Measurements from ENCODE around the gene INSIG1. TPM values are rescaled to one million over a fixed set of nuclear protein-coding genes. Genes with fewer than 3 reads are reported as not detected.

INSIG1 gene
- total and polyA plus RNA-seq, 2 experiments from 2014 or later, result 70.3 to 131 TPM

DNA sequence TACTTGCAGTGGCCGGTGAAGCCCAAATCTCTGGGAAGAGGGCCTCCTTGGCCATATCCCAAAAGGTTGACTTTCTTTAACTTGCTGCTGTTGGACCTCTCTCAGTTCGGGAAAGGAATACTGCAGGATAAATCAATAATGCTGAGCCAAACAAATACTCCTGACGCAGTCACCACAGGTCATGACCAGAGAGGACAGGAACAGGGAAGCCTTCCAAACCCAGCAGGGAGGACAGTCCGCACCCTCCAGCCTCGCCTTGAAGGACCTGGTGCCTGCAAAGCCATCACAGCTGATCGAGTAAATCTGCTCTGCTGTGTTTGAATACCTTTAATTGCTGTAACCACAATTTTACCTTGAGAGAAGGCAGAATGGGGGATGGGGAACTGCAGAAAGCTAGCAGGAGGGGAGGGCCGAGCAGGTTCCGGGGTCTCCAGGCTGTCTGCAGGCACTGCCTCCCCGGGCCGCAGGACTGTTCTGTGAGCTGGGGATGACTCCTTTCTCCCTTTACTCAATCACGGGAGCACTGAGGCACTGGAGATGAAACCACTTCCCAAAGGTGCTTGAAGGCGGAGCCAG lies 20.8 kb upstream of the INSIG1 start:
- no peaks in the 10 kb centered on the region for H3F3A ChIP-seq (replicated peaks; ENCODE audit: low read depth)
- H3K4me3 ChIP-seq, result no peak overlapping the region
- peak overlapping the region; percentile 84 for H2AFZ ChIP-seq
- ATAC-seq (no peak; the same call in 2 of the 3 replicates), DNase-seq (ENCODE audit: low spot score) (no peak)
- H3K36me3 Mint-ChIP-seq (ENCODE audit: low read depth), result no peaks in the 10 kb centered on the region
- TF ChIP-seq, protein P1, sequence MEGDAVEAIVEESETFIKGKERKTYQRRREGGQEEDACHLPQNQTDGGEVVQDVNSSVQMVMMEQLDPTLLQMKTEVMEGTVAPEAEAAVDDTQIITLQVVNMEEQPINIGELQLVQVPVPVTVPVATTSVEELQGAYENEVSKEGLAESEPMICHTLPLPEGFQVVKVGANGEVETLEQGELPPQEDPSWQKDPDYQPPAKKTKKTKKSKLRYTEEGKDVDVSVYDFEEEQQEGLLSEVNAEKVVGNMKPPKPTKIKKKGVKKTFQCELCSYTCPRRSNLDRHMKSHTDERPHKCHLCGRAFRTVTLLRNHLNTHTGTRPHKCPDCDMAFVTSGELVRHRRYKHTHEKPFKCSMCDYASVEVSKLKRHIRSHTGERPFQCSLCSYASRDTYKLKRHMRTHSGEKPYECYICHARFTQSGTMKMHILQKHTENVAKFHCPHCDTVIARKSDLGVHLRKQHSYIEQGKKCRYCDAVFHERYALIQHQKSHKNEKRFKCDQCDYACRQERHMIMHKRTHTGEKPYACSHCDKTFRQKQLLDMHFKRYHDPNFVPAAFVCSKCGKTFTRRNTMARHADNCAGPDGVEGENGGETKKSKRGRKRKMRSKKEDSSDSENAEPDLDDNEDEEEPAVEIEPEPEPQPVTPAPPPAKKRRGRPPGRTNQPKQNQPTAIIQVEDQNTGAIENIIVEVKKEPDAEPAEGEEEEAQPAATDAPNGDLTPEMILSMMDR (conservative IDR thresholded peaks at IDR 0.05; ENCODE audit: low read depth in 2 of 2), result no peak
- TF ChIP-seq NANOG (IDR thresholded peaks at IDR 0.05; ENCODE audit: borderline replicate concordance) (no peak), ZNF331 (CRISPR knock-in tag; IDR thresholded peaks at IDR 0.05; ENCODE audit: low read depth) (no peak), POLR2AphosphoS5 (IDR thresholded peaks at IDR 0.05; ENCODE audit: low read depth) (no peak), EZH2 (IDR thresholded peaks at IDR 0.05; ENCODE audit: low read depth, unreplicated experiment) (no peak), ZNF114 (CRISPR knock-in tag; IDR thresholded peaks at IDR 0.05) (no peak), EZH2phosphoT487 (IDR thresholded peaks at IDR 0.05; ENCODE audit: unreplicated experiment) (no peak), STAT1 (IDR thresholded peaks at IDR 0.05; ENCODE audit: unreplicated experiment) (no peak), CREB1 (CRISPR knock-in tag; IDR thresholded peaks at IDR 0.05; ENCODE audit: low read depth) (no peak), JUNB (IDR thresholded peaks at IDR 0.05; ENCODE audit: unreplicated experiment) (no peak)
- TF ChIP-seq, protein P2, sequence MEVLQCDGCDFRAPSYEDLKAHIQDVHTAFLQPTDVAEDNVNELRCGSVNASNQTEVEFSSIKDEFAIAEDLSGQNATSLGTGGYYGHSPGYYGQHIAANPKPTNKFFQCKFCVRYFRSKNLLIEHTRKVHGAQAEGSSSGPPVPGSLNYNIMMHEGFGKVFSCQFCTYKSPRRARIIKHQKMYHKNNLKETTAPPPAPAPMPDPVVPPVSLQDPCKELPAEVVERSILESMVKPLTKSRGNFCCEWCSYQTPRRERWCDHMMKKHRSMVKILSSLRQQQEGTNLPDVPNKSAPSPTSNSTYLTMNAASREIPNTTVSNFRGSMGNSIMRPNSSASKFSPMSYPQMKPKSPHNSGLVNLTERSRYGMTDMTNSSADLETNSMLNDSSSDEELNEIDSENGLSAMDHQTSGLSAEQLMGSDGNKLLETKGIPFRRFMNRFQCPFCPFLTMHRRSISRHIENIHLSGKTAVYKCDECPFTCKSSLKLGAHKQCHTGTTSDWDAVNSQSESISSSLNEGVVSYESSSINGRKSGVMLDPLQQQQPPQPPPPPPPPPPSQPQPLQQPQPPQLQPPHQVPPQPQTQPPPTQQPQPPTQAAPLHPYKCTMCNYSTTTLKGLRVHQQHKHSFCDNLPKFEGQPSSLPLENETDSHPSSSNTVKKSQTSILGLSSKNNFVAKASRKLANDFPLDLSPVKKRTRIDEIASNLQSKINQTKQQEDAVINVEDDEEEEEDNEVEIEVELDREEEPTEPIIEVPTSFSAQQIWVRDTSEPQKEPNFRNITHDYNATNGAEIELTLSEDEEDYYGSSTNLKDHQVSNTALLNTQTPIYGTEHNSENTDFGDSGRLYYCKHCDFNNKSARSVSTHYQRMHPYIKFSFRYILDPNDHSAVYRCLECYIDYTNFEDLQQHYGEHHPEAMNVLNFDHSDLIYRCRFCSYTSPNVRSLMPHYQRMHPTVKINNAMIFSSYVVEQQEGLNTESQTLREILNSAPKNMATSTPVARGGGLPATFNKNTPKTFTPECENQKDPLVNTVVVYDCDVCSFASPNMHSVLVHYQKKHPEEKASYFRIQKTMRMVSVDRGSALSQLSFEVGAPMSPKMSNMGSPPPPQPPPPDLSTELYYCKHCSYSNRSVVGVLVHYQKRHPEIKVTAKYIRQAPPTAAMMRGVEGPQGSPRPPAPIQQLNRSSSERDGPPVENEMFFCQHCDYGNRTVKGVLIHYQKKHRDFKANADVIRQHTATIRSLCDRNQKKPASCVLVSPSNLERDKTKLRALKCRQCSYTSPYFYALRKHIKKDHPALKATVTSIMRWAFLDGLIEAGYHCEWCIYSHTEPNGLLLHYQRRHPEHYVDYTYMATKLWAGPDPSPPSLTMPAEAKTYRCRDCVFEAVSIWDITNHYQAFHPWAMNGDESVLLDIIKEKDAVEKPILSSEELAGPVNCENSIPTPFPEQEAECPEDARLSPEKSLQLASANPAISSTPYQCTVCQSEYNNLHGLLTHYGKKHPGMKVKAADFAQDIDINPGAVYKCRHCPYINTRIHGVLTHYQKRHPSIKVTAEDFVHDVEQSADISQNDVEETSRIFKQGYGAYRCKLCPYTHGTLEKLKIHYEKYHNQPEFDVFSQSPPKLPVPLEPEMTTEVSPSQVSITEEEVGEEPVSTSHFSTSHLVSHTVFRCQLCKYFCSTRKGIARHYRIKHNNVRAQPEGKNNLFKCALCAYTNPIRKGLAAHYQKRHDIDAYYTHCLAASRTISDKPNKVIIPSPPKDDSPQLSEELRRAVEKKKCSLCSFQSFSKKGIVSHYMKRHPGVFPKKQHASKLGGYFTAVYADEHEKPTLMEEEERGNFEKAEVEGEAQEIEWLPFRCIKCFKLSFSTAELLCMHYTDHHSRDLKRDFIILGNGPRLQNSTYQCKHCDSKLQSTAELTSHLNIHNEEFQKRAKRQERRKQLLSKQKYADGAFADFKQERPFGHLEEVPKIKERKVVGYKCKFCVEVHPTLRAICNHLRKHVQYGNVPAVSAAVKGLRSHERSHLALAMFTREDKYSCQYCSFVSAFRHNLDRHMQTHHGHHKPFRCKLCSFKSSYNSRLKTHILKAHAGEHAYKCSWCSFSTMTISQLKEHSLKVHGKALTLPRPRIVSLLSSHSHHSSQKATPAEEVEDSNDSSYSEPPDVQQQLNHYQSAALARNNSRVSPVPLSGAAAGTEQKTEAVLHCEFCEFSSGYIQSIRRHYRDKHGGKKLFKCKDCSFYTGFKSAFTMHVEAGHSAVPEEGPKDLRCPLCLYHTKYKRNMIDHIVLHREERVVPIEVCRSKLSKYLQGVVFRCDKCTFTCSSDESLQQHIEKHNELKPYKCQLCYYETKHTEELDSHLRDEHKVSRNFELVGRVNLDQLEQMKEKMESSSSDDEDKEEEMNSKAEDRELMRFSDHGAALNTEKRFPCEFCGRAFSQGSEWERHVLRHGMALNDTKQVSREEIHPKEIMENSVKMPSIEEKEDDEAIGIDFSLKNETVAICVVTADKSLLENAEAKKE (CRISPR knock-in tag; IDR thresholded peaks at IDR 0.05), result no peak
- TF ChIP-seq, protein P3, sequence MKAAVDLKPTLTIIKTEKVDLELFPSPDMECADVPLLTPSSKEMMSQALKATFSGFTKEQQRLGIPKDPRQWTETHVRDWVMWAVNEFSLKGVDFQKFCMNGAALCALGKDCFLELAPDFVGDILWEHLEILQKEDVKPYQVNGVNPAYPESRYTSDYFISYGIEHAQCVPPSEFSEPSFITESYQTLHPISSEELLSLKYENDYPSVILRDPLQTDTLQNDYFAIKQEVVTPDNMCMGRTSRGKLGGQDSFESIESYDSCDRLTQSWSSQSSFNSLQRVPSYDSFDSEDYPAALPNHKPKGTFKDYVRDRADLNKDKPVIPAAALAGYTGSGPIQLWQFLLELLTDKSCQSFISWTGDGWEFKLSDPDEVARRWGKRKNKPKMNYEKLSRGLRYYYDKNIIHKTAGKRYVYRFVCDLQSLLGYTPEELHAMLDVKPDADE (IDR thresholded peaks at IDR 0.05), result no peak
- TF ChIP-seq, protein P4, sequence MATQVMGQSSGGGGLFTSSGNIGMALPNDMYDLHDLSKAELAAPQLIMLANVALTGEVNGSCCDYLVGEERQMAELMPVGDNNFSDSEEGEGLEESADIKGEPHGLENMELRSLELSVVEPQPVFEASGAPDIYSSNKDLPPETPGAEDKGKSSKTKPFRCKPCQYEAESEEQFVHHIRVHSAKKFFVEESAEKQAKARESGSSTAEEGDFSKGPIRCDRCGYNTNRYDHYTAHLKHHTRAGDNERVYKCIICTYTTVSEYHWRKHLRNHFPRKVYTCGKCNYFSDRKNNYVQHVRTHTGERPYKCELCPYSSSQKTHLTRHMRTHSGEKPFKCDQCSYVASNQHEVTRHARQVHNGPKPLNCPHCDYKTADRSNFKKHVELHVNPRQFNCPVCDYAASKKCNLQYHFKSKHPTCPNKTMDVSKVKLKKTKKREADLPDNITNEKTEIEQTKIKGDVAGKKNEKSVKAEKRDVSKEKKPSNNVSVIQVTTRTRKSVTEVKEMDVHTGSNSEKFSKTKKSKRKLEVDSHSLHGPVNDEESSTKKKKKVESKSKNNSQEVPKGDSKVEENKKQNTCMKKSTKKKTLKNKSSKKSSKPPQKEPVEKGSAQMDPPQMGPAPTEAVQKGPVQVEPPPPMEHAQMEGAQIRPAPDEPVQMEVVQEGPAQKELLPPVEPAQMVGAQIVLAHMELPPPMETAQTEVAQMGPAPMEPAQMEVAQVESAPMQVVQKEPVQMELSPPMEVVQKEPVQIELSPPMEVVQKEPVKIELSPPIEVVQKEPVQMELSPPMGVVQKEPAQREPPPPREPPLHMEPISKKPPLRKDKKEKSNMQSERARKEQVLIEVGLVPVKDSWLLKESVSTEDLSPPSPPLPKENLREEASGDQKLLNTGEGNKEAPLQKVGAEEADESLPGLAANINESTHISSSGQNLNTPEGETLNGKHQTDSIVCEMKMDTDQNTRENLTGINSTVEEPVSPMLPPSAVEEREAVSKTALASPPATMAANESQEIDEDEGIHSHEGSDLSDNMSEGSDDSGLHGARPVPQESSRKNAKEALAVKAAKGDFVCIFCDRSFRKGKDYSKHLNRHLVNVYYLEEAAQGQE (IDR thresholded peaks at IDR 0.05; ENCODE audit: unreplicated experiment), result no peak
- no peaks in the 10 kb centered on the region for H3K36me3 ChIP-seq (ENCODE audit: insufficient read depth)
- H3K27ac Mint-ChIP-seq, result no peak overlapping the region
- H3K27me3 Mint-ChIP-seq (ENCODE audit: insufficient read depth, low read depth, poor library complexity), result no peaks in the 10 kb centered on the region
- no peaks in the 10 kb centered on the region for H3K27me3 ChIP-seq (ENCODE audit: insufficient read depth)
- no peaks in the 10 kb centered on the region for H3K79me2 ChIP-seq (replicated peaks; ENCODE audit: insufficient read depth)
- no peak overlapping the region for H3K4me2 ChIP-seq
- H3K4me1 ChIP-seq (ENCODE audit: insufficient read depth), result peaks cover 7% of the 10 kb centered on the region; the same call in 1 of the 2 replicates
- no peaks in the 10 kb centered on the region; the same call in 2 of the 3 replicates for H3K9me3 Mint-ChIP-seq
- H3K9me2 ChIP-seq (ENCODE audit: insufficient read depth), result no peaks in the 10 kb centered on the region
- no peak overlapping the region for H3K27ac ChIP-seq (ENCODE audit: low read depth)
- H4K20me1 ChIP-seq (replicated peaks; ENCODE audit: insufficient read depth), result no peaks in the 10 kb centered on the region
- no peak overlapping the region for H3K4me3 Mint-ChIP-seq
- peaks cover 15% of the 10 kb centered on the region for H3K4me1 Mint-ChIP-seq

All from GM23338 (cell line).